Fibroblast of gingiva (primary cell): ENCODE measurements around the gene PARP8.
"Not testable (repeated sequence)": the region's sequence is repeated elsewhere in the genome, so short reads cannot be mapped to it uniquely, and the experiment has no call there.

ENCODE experiments used
- DNase-seq: peaks from one replicate; pipeline ENCODE4 v3.0.0-alpha.2; 2011; ENCODE audit warnings: low read depth

PARP8 gene

GRCh38 chr5:50679554-50679953, 13.1 kb downstream of the PARP8 start:
- DNase-seq = not testable (repeated sequence)

GRCh38 chr5:50684721-50685120, 18.3 kb downstream of the PARP8 start:
- DNase-seq = no peak

GRCh38 chr5:50687548-50687947, 21.1 kb downstream of the PARP8 start:
- no peak for DNase-seq

GRCh38 chr5:50691399-50692016, 25.1 kb downstream of the PARP8 start:
- no peak for DNase-seq

- no peak for DNase-seq
Observed at GRCh38 chr5:50694027-50694590, 27.7 kb downstream of the PARP8 start.

- not testable (repeated sequence) for DNase-seq
Observed at GRCh38 chr5:50694626-50695025, 28.2 kb downstream of the PARP8 start.

GRCh38 chr5:50697739-50698138, 31.3 kb downstream of the PARP8 start:
- DNase-seq = no peak

GRCh38 chr5:50699737-50700136, 33.3 kb downstream of the PARP8 start:
- no peak for DNase-seq

- DNase-seq = no peak
Observed at GRCh38 chr5:50700706-50701105, 34.3 kb downstream of the PARP8 start.

GRCh38 chr5:50702615-50703366, 36.4 kb downstream of the PARP8 start:
- no peak for DNase-seq

GRCh38 chr5:50703367-50703666, 36.9 kb downstream of the PARP8 start:
- DNase-seq = no peak

- no peak for DNase-seq
Observed at GRCh38 chr5:50704730-50705129, 38.3 kb downstream of the PARP8 start.

- DNase-seq = peak; percentile 25
Observed at GRCh38 chr5:50709471-50709870, 43.0 kb downstream of the PARP8 start.

GRCh38 chr5:50710838-50711237, 44.4 kb downstream of the PARP8 start:
- no peak for DNase-seq

- DNase-seq = no peak
Observed at GRCh38 chr5:50711280-50711679, 44.8 kb downstream of the PARP8 start.

- no peak for DNase-seq
Observed at GRCh38 chr5:50712479-50712878, 46.0 kb downstream of the PARP8 start.

- no peak for DNase-seq
Observed at GRCh38 chr5:50715001-50715400, 48.6 kb downstream of the PARP8 start.

GRCh38 chr5:50716134-50716533, 49.7 kb downstream of the PARP8 start:
- no peak for DNase-seq

GRCh38 chr5:50717651-50718050, 51.2 kb downstream of the PARP8 start:
- no peak for DNase-seq

- DNase-seq = no peak
Observed at GRCh38 chr5:50720061-50720710, 53.7 kb downstream of the PARP8 start.

- no peak for DNase-seq
Observed at GRCh38 chr5:50722223-50722622, 55.8 kb downstream of the PARP8 start.

- DNase-seq = no peak
Observed at GRCh38 chr5:50724262-50724661, 57.8 kb downstream of the PARP8 start.

GRCh38 chr5:50725800-50726474, 59.5 kb downstream of the PARP8 start:
- no peak for DNase-seq
